Suprapubic skin (tissue), 4 donors: ENCODE results near the gene PRKN.

Experiments used
- CTCF ChIP-seq, 2 donors: fragments of 200-600 bp in 1 of 2; fragments of 450-650 bp in 1 of 2; sonication (generic) in 1 of 2; IDR thresholded peaks; one replicate each; pipeline ENCODE4 v1.5.1; 2016 to 2019; ENCODE audit warnings: antibody characterized with exemption in 2 of 2, mild to moderate bottlenecking in 1 of 2, moderate library complexity in 1 of 2
- EP300 ChIP-seq: sonication (generic); formaldehyde crosslinking; IDR thresholded peaks from one replicate; pipeline ENCODE4 v1.6.1; 2017; ENCODE audit warnings: antibody characterized with exemption
- POLR2AphosphoS5 ChIP-seq, 3 donors: sonication (generic); formaldehyde crosslinking; IDR thresholded peaks; one replicate each; pipeline ENCODE4 v1.6.1; 2017; ENCODE audit warnings: antibody characterized with exemption in 3 of 3

- TF ChIP-seq CTCF (IDR thresholded peaks at IDR 0.05) (peak in 1 of 2 donors; percentile 15), EP300 (no peak), POLR2AphosphoS5 (IDR thresholded peaks at IDR 0.05) (no peak)
Observed at GRCh38 chr6:161694995-161695394, 1032.6 kb downstream of the PRKN start.
